ENCODE results near the gene CYP2S1. TPM values are rescaled to one million over a fixed set of nuclear protein-coding genes. Genes with fewer than 3 reads are reported as not detected.

The CYP2S1 gene
- total and polyA plus RNA-seq, 9 of the 15 experiments (the other 6 are each of a cell fraction or from before 2014, with no cell fraction given) = 0.07 to 1.9 (median 0.41) TPM

GRCh38 chr19:41226053-41226873, 33.2 kb downstream of the CYP2S1 start (continued):
- TF ChIP-seq HMBOX1 (IDR thresholded peaks at IDR 0.05) (no peak), RNF2 (IDR thresholded peaks at IDR 0.05) (peak; percentile 74; the same call in 1 of the 2 replicates), E2F4 (CRISPR knock-in tag; IDR thresholded peaks at IDR 0.05; ENCODE audit: low read depth) (no peak), ZC3H4 (CRISPR knock-in tag; IDR thresholded peaks at IDR 0.05; ENCODE audit: borderline replicate concordance) (no peak), ZSCAN29 (IDR thresholded peaks at IDR 0.05) (no peak), RFX7 (CRISPR knock-in tag; IDR thresholded peaks at IDR 0.05) (no peak), ZBED1 (IDR thresholded peaks at IDR 0.05) (no peak; the same call in 1 of the 2 replicates), ZNF274 (IDR thresholded peaks at IDR 0.05; ENCODE audit: borderline replicate concordance, low read depth, low read length) (no peak), MAFF (IDR thresholded peaks at IDR 0.05; ENCODE audit: low read length) (no peak), ESRRB (CRISPR knock-in tag; IDR thresholded peaks at IDR 0.05; ENCODE audit: borderline replicate concordance) (no peak), HDAC8 (tag; IDR thresholded peaks at IDR 0.05) (no peak), ZNF780A (CRISPR knock-in tag; IDR thresholded peaks at IDR 0.05) (no peak), KAT2B (IDR thresholded peaks at IDR 0.05; ENCODE audit: low read depth, low read length) (no peak), ZBTB1 (CRISPR knock-in tag; IDR thresholded peaks at IDR 0.05; ENCODE audit: borderline replicate concordance, low read depth) (peak; percentile 60; the same call in 1 of the 2 replicates), E2F1 (CRISPR knock-in tag; IDR thresholded peaks at IDR 0.05) (no peak), ZBTB9 (CRISPR knock-in tag; IDR thresholded peaks at IDR 0.05) (0 out of 2 replicates have a peak, but pooled peaks have one; percentile 56), POLR2AphosphoS2 (IDR thresholded peaks at IDR 0.05; ENCODE audit: low read length) (no peak), FOXK1 (CRISPR knock-in tag; IDR thresholded peaks at IDR 0.05; ENCODE audit: borderline replicate concordance) (peak; percentile 41; the same call in 1 of the 2 replicates)
- TF ChIP-seq, protein P1, sequence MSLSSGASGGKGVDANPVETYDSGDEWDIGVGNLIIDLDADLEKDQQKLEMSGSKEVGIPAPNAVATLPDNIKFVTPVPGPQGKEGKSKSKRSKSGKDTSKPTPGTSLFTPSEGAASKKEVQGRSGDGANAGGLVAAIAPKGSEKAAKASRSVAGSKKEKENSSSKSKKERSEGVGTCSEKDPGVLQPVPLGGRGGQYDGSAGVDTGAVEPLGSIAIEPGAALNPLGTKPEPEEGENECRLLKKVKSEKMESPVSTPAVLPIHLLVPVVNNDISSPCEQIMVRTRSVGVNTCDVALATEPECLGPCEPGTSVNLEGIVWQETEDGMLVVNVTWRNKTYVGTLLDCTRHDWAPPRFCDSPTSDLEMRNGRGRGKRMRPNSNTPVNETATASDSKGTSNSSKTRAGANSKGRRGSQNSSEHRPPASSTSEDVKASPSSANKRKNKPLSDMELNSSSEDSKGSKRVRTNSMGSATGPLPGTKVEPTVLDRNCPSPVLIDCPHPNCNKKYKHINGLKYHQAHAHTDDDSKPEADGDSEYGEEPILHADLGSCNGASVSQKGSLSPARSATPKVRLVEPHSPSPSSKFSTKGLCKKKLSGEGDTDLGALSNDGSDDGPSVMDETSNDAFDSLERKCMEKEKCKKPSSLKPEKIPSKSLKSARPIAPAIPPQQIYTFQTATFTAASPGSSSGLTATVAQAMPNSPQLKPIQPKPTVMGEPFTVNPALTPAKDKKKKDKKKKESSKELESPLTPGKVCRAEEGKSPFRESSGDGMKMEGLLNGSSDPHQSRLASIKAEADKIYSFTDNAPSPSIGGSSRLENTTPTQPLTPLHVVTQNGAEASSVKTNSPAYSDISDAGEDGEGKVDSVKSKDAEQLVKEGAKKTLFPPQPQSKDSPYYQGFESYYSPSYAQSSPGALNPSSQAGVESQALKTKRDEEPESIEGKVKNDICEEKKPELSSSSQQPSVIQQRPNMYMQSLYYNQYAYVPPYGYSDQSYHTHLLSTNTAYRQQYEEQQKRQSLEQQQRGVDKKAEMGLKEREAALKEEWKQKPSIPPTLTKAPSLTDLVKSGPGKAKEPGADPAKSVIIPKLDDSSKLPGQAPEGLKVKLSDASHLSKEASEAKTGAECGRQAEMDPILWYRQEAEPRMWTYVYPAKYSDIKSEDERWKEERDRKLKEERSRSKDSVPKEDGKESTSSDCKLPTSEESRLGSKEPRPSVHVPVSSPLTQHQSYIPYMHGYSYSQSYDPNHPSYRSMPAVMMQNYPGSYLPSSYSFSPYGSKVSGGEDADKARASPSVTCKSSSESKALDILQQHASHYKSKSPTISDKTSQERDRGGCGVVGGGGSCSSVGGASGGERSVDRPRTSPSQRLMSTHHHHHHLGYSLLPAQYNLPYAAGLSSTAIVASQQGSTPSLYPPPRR (CRISPR knock-in tag; IDR thresholded peaks at IDR 0.05; ENCODE audit: borderline replicate concordance) = no peak
